SK-N-SH (cell line): Measurements from ENCODE around the gene PCP4L1. TPM values are rescaled to one million over a fixed set of nuclear protein-coding genes. Genes with fewer than 3 reads are reported as not detected.

Source experiments
- CTCF ChIA-PET: fragments of 300-600, 350-600 bp; formaldehyde crosslinking; extraction: SDS; loops from one replicate; lab custom pipeline; 2021; lab: Yijun Ruan, JAX
- POLR2A ChIA-PET: fragments of 350-600 bp; sonication (Branson Sonifier 250); formaldehyde crosslinking; extraction: SDS; loops from one replicate; lab custom pipeline; 2020; ENCODE audit warnings: antibody characterized with exemption, inconsistent platforms; lab: Yijun Ruan, JAX
- DNase-seq: peaks from one replicate; pipeline ENCODE4 v3.0.0; 2012
- H2AFZ ChIP-seq: fragments of 200-600 bp; sonication (generic); 2 replicates; pipeline ENCODE4 v1.8.1; 2016; ENCODE audit warnings: antibody characterized with exemption, mild to moderate bottlenecking, low read depth
- H3F3A ChIP-seq: fragments of 200-600 bp; sonication (generic); replicated peaks from 2 replicates; pipeline ENCODE3; 2016; ENCODE audit warnings: antibody characterized with exemption, mild to moderate bottlenecking; ENCODE audit not compliant: insufficient read depth
- H3K27ac ChIP-seq, 2 experiments: fragments of 200-500 bp in 1 of 2; fragments of 200-600 bp in 1 of 2; sonication (Bioruptor generic) in 1 of 2; sonication (generic), shearing (Covaris generic) in 1 of 2; 2 replicates each; pipeline versions ENCODE4 v1.5.1 to v1.6.1; 2014 to 2016; ENCODE audit warnings: low read depth in 2 of 2, inconsistent platforms in 1 of 2, low read length in 1 of 2, mild to moderate bottlenecking in 1 of 2, mixed read lengths in 1 of 2
- H3K27me3 ChIP-seq: fragments of 200-600 bp; sonication (generic), shearing (Covaris generic); 2 replicates; pipeline ENCODE4 v1.6.1; 2016; ENCODE audit warnings: mixed run types; ENCODE audit not compliant: insufficient read depth
- H3K36me3 ChIP-seq, 2 experiments: fragments of 200-500 bp in 1 of 2; fragments of 200-600 bp in 1 of 2; sonication (Bioruptor generic) in 1 of 2; sonication (generic) in 1 of 2; replicated peaks in 1 of 2; 2 replicates each; pipeline versions ENCODE3 to v1.5.1; 2014 to 2016; ENCODE audit warnings: low read length in 1 of 2, mild to moderate bottlenecking in 1 of 2; ENCODE audit not compliant: insufficient read depth in 2 of 2, control insufficient read depth in 1 of 2
- H3K4me1 ChIP-seq, 2 experiments: fragments of 200-500 bp in 1 of 2; fragments of 200-600 bp in 1 of 2; sonication (Bioruptor generic) in 1 of 2; sonication (generic), shearing (Covaris generic) in 1 of 2; 2 replicates each; pipeline versions ENCODE4 v1.5.1 to v1.6.1; 2014 to 2016; ENCODE audit warnings: low read depth in 1 of 2, low read length in 1 of 2, mixed run types in 1 of 2; ENCODE audit not compliant: insufficient read depth in 2 of 2, control insufficient read depth in 1 of 2
- H3K4me2 ChIP-seq: fragments of 200-600 bp; sonication (generic), shearing (Covaris generic); 2 replicates; pipeline ENCODE4 v1.6.1; 2017; ENCODE audit warnings: mixed run types
- H3K4me3 ChIP-seq, 2 experiments: fragments of 200-500 bp in 1 of 2; fragments of 200-600 bp in 1 of 2; sonication (Bioruptor generic) in 1 of 2; sonication (generic), shearing (Covaris generic) in 1 of 2; 2 replicates each; pipeline versions ENCODE4 v1.5.1 to v1.8.1; 2014 to 2016; ENCODE audit warnings: low read depth in 2 of 2, inconsistent platforms in 1 of 2, low read length in 1 of 2, mild to moderate bottlenecking in 1 of 2, mixed read lengths in 1 of 2, moderate library complexity in 1 of 2
- H3K79me2 ChIP-seq: fragments of 200-600 bp; sonication (generic); 2 replicates; pipeline ENCODE4 v1.8.1; 2017; ENCODE audit warnings: mild to moderate bottlenecking; ENCODE audit not compliant: insufficient read depth
- H3K9ac ChIP-seq: fragments of 200-600 bp; sonication (generic); 2 replicates; pipeline ENCODE4 v1.6.1; 2017; ENCODE audit warnings: mixed run types
- H3K9me2 ChIP-seq: fragments of 200-600 bp; sonication (generic); 2 replicates; pipeline ENCODE4 v1.6.1; 2017; ENCODE audit warnings: mixed run types
- H3K9me3 ChIP-seq: fragments of 200-600 bp; sonication (generic); 2 replicates; pipeline ENCODE4 v1.6.1; 2017; ENCODE audit warnings: mixed run types, mild to moderate bottlenecking, moderate library complexity
- H4K20me1 ChIP-seq: fragments of 200-600 bp; sonication (generic); 2 replicates; pipeline ENCODE4 v1.6.1; 2017; ENCODE audit warnings: mild to moderate bottlenecking, mixed run types; ENCODE audit not compliant: insufficient read depth
- EP300 ChIP-seq, 2 experiments: IDR thresholded peaks; 2 replicates each; pipeline versions ENCODE4 v1.4.0 to v1.6.1; 2012; ENCODE audit warnings: borderline replicate concordance in 1 of 2, low read depth in 1 of 2, low read length in 1 of 2
- EZH2phosphoT487 ChIP-seq: fragments of 200-600 bp; sonication (generic); IDR thresholded peaks from 2 replicates; pipeline ENCODE4 v1.6.1; 2017; ENCODE audit warnings: low read depth, mixed run types, mild to moderate bottlenecking, antibody characterized with exemption, moderate library complexity, borderline replicate concordance
- FOSL2 ChIP-seq: IDR thresholded peaks from 2 replicates; pipeline ENCODE4 v1.4.0; 2012; ENCODE audit warnings: low read depth, mild to moderate bottlenecking, moderate library complexity, borderline replicate concordance
- FOXJ3 ChIP-seq: sonication (generic); formaldehyde crosslinking; IDR thresholded peaks from 2 replicates; pipeline ENCODE4 v1.5.1; 2020; ENCODE audit warnings: mild to moderate bottlenecking, missing genetic modification reagents
- GABPA ChIP-seq: IDR thresholded peaks from 2 replicates; pipeline ENCODE4 v1.4.0; 2012; ENCODE audit warnings: low read depth, mild to moderate bottlenecking
- GATA2 ChIP-seq: sonication (generic); formaldehyde crosslinking; IDR thresholded peaks from 2 replicates; pipeline ENCODE4 v1.5.0; 2020; ENCODE audit warnings: mild to moderate bottlenecking, missing genetic modification reagents
- JUND ChIP-seq: IDR thresholded peaks from 2 replicates; pipeline ENCODE4 v1.4.0; 2012
- MEF2A ChIP-seq: IDR thresholded peaks from 2 replicates; pipeline ENCODE4 v1.4.0; 2012; ENCODE audit warnings: low read depth, borderline replicate concordance
- NFIC ChIP-seq: IDR thresholded peaks from 2 replicates; pipeline ENCODE4 v1.4.0; 2012; ENCODE audit warnings: borderline replicate concordance
- RAD21 ChIP-seq: IDR thresholded peaks from 2 replicates; pipeline ENCODE4 v1.6.1; 2012; ENCODE audit warnings: mild to moderate bottlenecking, low read length
- RCOR1 ChIP-seq: fragments of 150-350 bp; IDR thresholded peaks from 2 replicates; pipeline ENCODE4 v1.6.1; 2017; ENCODE audit warnings: antibody characterized with exemption, low read length
- TCF12 ChIP-seq: IDR thresholded peaks from 2 replicates; pipeline ENCODE4 v1.4.0; 2012
- TEAD4 ChIP-seq: IDR thresholded peaks from 2 replicates; pipeline ENCODE4 v1.4.0; 2012; ENCODE audit warnings: mild to moderate bottlenecking, borderline replicate concordance; ENCODE audit not compliant: insufficient read depth
- USF1 ChIP-seq: IDR thresholded peaks from 2 replicates; pipeline ENCODE4 v1.4.0; 2012; ENCODE audit warnings: low read depth, borderline replicate concordance
- YY1 ChIP-seq: IDR thresholded peaks from 2 replicates; pipeline ENCODE4 v1.4.0; 2012; ENCODE audit warnings: low read depth, mild to moderate bottlenecking
- ZBTB33 ChIP-seq: IDR thresholded peaks from 2 replicates; pipeline ENCODE4 v1.4.0; 2012; ENCODE audit warnings: low read depth, borderline replicate concordance
- WGBS: methylation state at CpG from one replicate; pipeline ENCODE4 v1.1.6; 2017; ENCODE audit warnings: low lambda C conversion rate; 5-methylcytosine and 5-hydroxymethylcytosine counted together
- polyA plus RNA-seq, 3 experiments: library from polyadenylated mRNA; depleted of rRNA; stranded (reverse); fragments of >200 nt; gene quantifications; 2 replicates each; pipeline ENCODE4 v1.2.3, GENCODE V29; 2012

Gene PCP4L1
- polyA plus RNA-seq, 1 of the 3 experiments (the other 2 are of a cell fraction): not detected

- no peaks in the 10 kb centered on the region for H3K27me3 ChIP-seq
- WGBS: 82% methylated on average over 5 of the region's 5 CpGs
- no peaks in the 10 kb centered on the region for H4K20me1 ChIP-seq
- no peaks in the 10 kb centered on the region for H3K79me2 ChIP-seq
- H3K9me3 ChIP-seq: no peaks in the 10 kb centered on the region
- ChIA-PET POLR2A (interaction anchor here (1.7 kb wide), 1 partner anchor 18 kb away, joined by 6 read pairs; the partner anchor contains the start of gene NDUFS2), CTCF (interaction anchor here (0.7 to 6.0 kb wide), 11 partner anchors 6 to 843 kb away, joined by 3 to 40 read pairs (median 4); partner anchors contain the start of genes NDUFS2 and TOMM40L)
- H3F3A ChIP-seq: peaks cover 4% of the 10 kb centered on the region
- no peak overlapping the region for H3K9ac ChIP-seq
- DNase-seq: no peak
- no peak overlapping the region for H3K4me3 ChIP-seq
- peaks cover 0 to under 1% of the 10 kb centered on the region in 2 experiments; a peak in 1 of 4 replicates for H3K4me1 ChIP-seq
- H3K27ac ChIP-seq: no peak overlapping the region
- H2AFZ ChIP-seq: no peak overlapping the region
- TF ChIP-seq GABPA: no peak
- no peak for TF ChIP-seq FOSL2
- no peak for TF ChIP-seq RAD21
- no peak for TF ChIP-seq FOXJ3 (CRISPR knock-in tag)
- TF ChIP-seq USF1: no peak
- no peak for TF ChIP-seq JUND
- peaks cover 0 to 4% of the 10 kb centered on the region in 2 experiments for H3K36me3 ChIP-seq
- H3K9me2 ChIP-seq: no peaks in the 10 kb centered on the region
- no peak overlapping the region for H3K4me2 ChIP-seq
Observed at GRCh38 chr1:161220002-161220401, 38.5 kb upstream of the PCP4L1 start.

GRCh38 chr1:161222175-161223019, 36.1 kb upstream of the PCP4L1 start:
- no peak overlapping the region for H3K27ac ChIP-seq
- WGBS: 68% methylated on average over 5 of the region's 6 CpGs
- H3K27me3 ChIP-seq: no peaks in the 10 kb centered on the region
- H2AFZ ChIP-seq: no peak overlapping the region
- CTCF ChIA-PET: interaction anchor here (1.2 to 6.2 kb wide), 7 partner anchors 12 to 161 kb away, joined by 4 to 78 read pairs (median 7); partner anchors contain the start of gene NDUFS2
- H3K9ac ChIP-seq: no peak overlapping the region
- H3K9me3 ChIP-seq: no peaks in the 10 kb centered on the region
- peaks cover 8 to 17% of the 10 kb centered on the region in 2 experiments; a peak in 3 of 4 replicates for H3K4me1 ChIP-seq
- no peaks in the 10 kb centered on the region for H4K20me1 ChIP-seq
- TF ChIP-seq ZBTB33 (no peak), RAD21 (no peak), EZH2phosphoT487 (no peak), TEAD4 (no peak), MEF2A (no peak), GATA2 (no peak), RCOR1 (no peak), EP300 (IDR thresholded peaks at IDR 0.05; ENCODE audit: borderline replicate concordance in 1 of 2, low read depth in 1 of 2, low read length in 1 of 2) (no peak), TCF12 (no peak), NFIC (no peak), YY1 (no peak), FOSL2 (no peak)
- H3K36me3 ChIP-seq: no peaks in the 10 kb centered on the region
- DNase-seq: no peak
- H3K4me2 ChIP-seq: no peak overlapping the region
- POLR2A ChIA-PET: no interaction called here
- peaks cover 14% of the 10 kb centered on the region for H3F3A ChIP-seq
- no peak overlapping the region for H3K4me3 ChIP-seq
- no peaks in the 10 kb centered on the region for H3K9me2 ChIP-seq
- no peaks in the 10 kb centered on the region for H3K79me2 ChIP-seq
